ENCODE data around the gene SLC5A12.

The SLC5A12 gene

DNA sequence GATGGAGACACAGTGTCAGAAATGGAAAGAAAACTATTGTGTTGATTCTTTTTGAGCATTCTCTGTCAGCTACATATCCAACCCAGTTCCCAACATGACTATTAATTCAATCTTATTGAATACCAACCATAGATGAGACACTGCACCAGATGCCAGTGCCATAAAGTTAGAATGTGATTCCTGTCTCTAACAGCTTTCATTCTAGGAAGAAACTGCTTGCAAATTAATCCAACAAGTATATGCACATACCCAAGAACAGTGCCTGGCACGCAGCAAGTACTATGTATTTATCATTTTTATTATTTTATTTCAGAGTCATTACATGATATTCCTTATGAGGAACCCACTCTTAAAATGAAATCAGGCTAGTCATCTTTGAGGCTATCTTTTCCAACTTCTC lies 34.5 kb downstream of the SLC5A12 start:
- TF ChIP-seq, protein P1, sequence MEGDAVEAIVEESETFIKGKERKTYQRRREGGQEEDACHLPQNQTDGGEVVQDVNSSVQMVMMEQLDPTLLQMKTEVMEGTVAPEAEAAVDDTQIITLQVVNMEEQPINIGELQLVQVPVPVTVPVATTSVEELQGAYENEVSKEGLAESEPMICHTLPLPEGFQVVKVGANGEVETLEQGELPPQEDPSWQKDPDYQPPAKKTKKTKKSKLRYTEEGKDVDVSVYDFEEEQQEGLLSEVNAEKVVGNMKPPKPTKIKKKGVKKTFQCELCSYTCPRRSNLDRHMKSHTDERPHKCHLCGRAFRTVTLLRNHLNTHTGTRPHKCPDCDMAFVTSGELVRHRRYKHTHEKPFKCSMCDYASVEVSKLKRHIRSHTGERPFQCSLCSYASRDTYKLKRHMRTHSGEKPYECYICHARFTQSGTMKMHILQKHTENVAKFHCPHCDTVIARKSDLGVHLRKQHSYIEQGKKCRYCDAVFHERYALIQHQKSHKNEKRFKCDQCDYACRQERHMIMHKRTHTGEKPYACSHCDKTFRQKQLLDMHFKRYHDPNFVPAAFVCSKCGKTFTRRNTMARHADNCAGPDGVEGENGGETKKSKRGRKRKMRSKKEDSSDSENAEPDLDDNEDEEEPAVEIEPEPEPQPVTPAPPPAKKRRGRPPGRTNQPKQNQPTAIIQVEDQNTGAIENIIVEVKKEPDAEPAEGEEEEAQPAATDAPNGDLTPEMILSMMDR (IDR thresholded peaks at IDR 0.05; ENCODE audit: borderline replicate concordance, control extremely low read depth, extremely low read depth, insufficient read depth, missing control alignments), result no peak
- in situ Hi-C loops (cut with MboI; ENCODE audit: low sequenced_read_pairs, unreplicated experiment), result no loop called here
- no peak for DNase-seq (ENCODE audit: low spot score)

DNA sequence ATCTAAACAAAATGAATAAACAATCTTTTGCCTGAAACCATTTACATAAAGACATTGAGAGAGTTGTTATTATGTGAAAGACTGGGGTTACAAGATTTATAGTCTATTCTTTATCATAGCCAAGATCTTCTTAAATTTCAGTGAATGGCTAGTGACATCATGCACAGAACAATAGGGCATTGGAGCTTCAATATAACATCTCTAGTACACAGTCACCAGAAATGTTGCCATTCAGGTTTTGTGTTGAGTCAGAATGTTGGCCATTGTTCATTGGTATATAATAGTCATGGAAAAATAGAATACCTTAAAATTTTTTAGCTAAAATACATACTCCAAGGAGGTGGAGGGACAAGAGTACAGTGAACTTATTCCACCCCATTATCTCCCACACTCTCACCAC lies 44.3 kb downstream of the SLC5A12 start:
- in situ Hi-C loops (cut with MboI; ENCODE audit: low sequenced_read_pairs, unreplicated experiment), result no loop called here
- TF ChIP-seq, protein P1 (IDR thresholded peaks at IDR 0.05; ENCODE audit: borderline replicate concordance, control extremely low read depth, extremely low read depth, insufficient read depth, missing control alignments), result no peak
- no peak for DNase-seq (ENCODE audit: low spot score)

DNA sequence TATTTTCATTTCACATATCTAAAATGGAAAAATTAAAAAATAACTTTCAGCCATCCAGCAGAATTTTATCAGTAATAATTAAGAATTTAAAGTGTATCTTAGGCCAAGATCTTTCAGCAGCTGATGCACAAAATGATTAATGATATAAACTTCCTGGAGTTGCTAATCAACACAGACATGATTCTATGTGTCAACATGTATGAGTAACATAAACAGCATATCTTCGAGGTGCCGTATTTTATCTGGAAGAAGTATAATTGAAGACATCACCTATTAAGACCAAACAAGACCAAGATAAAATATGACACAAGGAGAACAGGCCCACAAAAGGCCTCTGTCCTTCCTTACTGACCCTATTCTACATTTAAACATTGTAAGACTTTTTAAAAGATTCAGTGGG lies 45.2 kb downstream of the SLC5A12 start:
- in situ Hi-C loops (cut with MboI; ENCODE audit: low sequenced_read_pairs, unreplicated experiment), result no loop called here
- TF ChIP-seq, protein P1 (IDR thresholded peaks at IDR 0.05; ENCODE audit: borderline replicate concordance, control extremely low read depth, extremely low read depth, insufficient read depth, missing control alignments), result no peak
- no peak for DNase-seq (ENCODE audit: low spot score)

GRCh38 chr11:26675233-26675928 lies 46.5 kb downstream of the SLC5A12 start:
- DNase-seq (ENCODE audit: low spot score), result no peak
- TF ChIP-seq, protein P1 (IDR thresholded peaks at IDR 0.05; ENCODE audit: borderline replicate concordance, control extremely low read depth, extremely low read depth, insufficient read depth, missing control alignments), result no peak
- in situ Hi-C loops (cut with MboI; ENCODE audit: low sequenced_read_pairs, unreplicated experiment), result no loop called here

- TF ChIP-seq, protein P1 (IDR thresholded peaks at IDR 0.05; ENCODE audit: borderline replicate concordance, control extremely low read depth, extremely low read depth, insufficient read depth, missing control alignments), result no peak
- in situ Hi-C loops (cut with MboI; ENCODE audit: low sequenced_read_pairs, unreplicated experiment), result no loop called here
- DNase-seq (ENCODE audit: low spot score), result no peak
Measured at GRCh38 chr11:26665946-26666345, 55.9 kb downstream of the SLC5A12 start.

DNA sequence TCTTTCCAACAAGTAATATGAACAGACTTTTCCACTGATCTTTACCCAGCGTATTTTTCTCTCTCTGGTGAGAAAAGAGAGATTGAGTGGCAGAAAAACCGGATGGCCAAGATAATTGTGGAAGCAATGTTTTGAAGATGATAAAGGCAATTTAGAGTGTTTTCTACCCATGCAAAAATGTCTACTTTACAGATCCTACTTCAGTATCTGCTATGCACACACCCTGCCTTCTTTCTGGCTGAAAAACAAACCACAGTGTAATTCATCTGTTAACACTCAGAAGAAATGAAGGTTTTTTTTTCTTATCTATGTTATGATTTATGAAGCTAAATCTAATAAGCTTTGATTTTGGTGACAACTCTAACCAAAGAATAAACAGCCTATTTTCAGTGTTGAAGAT lies 56.8 kb downstream of the SLC5A12 start:
- in situ Hi-C loops (cut with MboI; ENCODE audit: low sequenced_read_pairs, unreplicated experiment), result no loop called here
- DNase-seq (ENCODE audit: low spot score), result no peak
- TF ChIP-seq, protein P1 (IDR thresholded peaks at IDR 0.05; ENCODE audit: borderline replicate concordance, control extremely low read depth, extremely low read depth, insufficient read depth, missing control alignments), result no peak

Measured in GM13976 (cell line).